HEK293T (cell line): ENCODE measurements around the gene LRRK1.

Source experiments
- CTCF ChIA-PET: fragments of 350-600 bp; formaldehyde crosslinking; extraction: SDS; loops from one replicate; lab custom pipeline; 2021; ENCODE audit warnings: antibody characterized with exemption, inconsistent platforms; lab: Yijun Ruan, JAX
- POLR2A ChIA-PET: fragments of 350-600 bp; formaldehyde crosslinking; extraction: SDS; loops from one replicate; lab custom pipeline; 2020; ENCODE audit warnings: antibody characterized with exemption, inconsistent platforms; lab: Yijun Ruan, JAX
- DNase-seq: peaks from one replicate; pipeline ENCODE4 v3.0.0; 2012; ENCODE audit warnings: mixed read lengths; ENCODE audit errors: extremely low spot score
- ARNT ChIP-seq: fragments of 450-650 bp; IDR thresholded peaks from 2 replicates; pipeline ENCODE4 v1.6.1; 2017; ENCODE audit warnings: mild to moderate bottlenecking
- BHLHE40 ChIP-seq: fragments of 450-650 bp; IDR thresholded peaks from 2 replicates; pipeline ENCODE4 v1.6.1; 2016; ENCODE audit warnings: mild to moderate bottlenecking, moderate library complexity, borderline replicate concordance
- CTBP1 ChIP-seq: fragments of 450-650 bp; IDR thresholded peaks from 2 replicates; pipeline ENCODE4 v1.6.1; 2016; ENCODE audit warnings: borderline replicate concordance
- ELF4 ChIP-seq: fragments of 450-650 bp; IDR thresholded peaks from 2 replicates; pipeline ENCODE4 v1.6.1; 2017; ENCODE audit warnings: antibody characterized with exemption
- FOXA1 ChIP-seq: fragments of 450-650 bp; IDR thresholded peaks from 2 replicates; pipeline ENCODE4 v1.6.1; 2016; ENCODE audit warnings: mild to moderate bottlenecking
- FOXK2 ChIP-seq: fragments of 450-650 bp; IDR thresholded peaks from 2 replicates; pipeline ENCODE4 v1.6.1; 2016; ENCODE audit warnings: mild to moderate bottlenecking
- FOXM1 ChIP-seq: fragments of 450-650 bp; IDR thresholded peaks from 2 replicates; pipeline ENCODE4 v1.6.1; 2017; ENCODE audit warnings: mild to moderate bottlenecking, borderline replicate concordance
- HDGF ChIP-seq: fragments of 450-650 bp; IDR thresholded peaks from 2 replicates; pipeline ENCODE4 v1.6.1; 2017; ENCODE audit warnings: antibody characterized with exemption, borderline replicate concordance
- L3MBTL2 ChIP-seq: fragments of 450-650 bp; conservative IDR thresholded peaks from 2 replicates; pipeline ENCODE4 v1.6.1; 2016; ENCODE audit warnings: mild to moderate bottlenecking
- LEF1 ChIP-seq: fragments of 450-650 bp; IDR thresholded peaks from 2 replicates; pipeline ENCODE4 v1.6.1; 2017; ENCODE audit warnings: mild to moderate bottlenecking, borderline replicate concordance
- NFRKB ChIP-seq: fragments of 450-650 bp; IDR thresholded peaks from 2 replicates; pipeline ENCODE4 v1.6.1; 2016; ENCODE audit warnings: mild to moderate bottlenecking, moderate library complexity
- SP1 ChIP-seq: fragments of 450-650 bp; IDR thresholded peaks from 2 replicates; pipeline ENCODE4 v1.6.1; 2017
- SUZ12 ChIP-seq: fragments of 450-650 bp; IDR thresholded peaks from 2 replicates; pipeline ENCODE4 v1.6.1; 2016; ENCODE audit warnings: mild to moderate bottlenecking
- TARDBP ChIP-seq: fragments of 450-650 bp; IDR thresholded peaks from 2 replicates; pipeline ENCODE4 v1.6.1; 2016
- ZNF384 ChIP-seq: fragments of 450-650 bp; IDR thresholded peaks from 2 replicates; pipeline ENCODE4 v1.6.1; 2016
- TF ChIP-seq, protein P1 (sequence below): fragments of 450-650 bp; IDR thresholded peaks from 2 replicates; pipeline ENCODE4 v1.6.1; 2016

The LRRK1 gene

DNA sequence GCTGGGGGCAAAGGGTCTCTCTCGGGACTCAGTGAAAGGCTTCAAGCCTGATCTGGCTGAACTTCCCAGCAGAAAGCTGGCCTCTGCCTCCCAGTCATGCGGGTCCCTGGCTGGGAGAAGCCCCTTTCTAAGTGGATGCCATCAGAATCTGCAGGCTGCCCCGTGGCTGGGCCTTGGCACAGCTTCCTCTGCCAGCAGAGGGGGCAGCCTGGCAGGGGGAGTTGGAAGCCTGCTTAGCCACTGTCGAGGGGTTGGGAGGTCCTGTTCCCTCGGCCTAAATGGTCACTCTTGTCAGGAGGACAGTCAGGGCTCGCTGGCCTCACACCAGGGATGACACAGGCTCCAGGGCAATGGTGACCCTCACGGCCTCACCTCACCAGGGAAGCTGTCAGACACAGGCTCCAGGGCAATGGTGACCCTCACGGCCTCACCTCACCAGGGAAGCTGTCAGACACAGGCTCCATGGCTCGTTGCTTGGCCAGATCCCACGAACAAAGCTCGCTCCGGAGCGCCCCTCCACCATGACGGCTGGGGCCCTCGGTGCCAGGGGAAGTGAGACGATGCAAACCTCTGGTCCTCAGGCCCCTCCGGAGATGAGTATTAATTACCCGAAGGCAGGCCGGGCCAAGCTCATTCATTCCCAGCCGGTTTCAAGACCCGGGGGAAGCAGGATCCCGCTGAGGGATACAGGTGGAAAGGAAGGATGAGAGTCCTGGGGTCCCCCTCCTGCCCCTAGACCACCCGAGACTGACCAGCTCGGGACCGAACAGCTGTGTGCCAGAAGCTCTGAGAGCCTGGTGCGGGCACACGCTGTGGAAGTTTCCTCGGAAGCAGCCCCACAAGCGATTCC is 181.7 kb downstream of the LRRK1 start:
- ChIA-PET CTCF (interaction anchor here (1.3 kb wide), 1 partner anchor 12 kb away, joined by 4 read pairs; no protein-coding TSS in a partner anchor), POLR2A (interaction anchor here (1.0 kb wide), 1 partner anchor 11 kb away, joined by 3 read pairs; no protein-coding TSS in a partner anchor)
- TF ChIP-seq FOXM1 (no peak), TARDBP (no peak), ARNT (no peak), CTBP1 (no peak), SUZ12 (no peak), ZNF384 (no peak), ELF4 (no peak), FOXA1 (no peak)
- TF ChIP-seq, protein P1, sequence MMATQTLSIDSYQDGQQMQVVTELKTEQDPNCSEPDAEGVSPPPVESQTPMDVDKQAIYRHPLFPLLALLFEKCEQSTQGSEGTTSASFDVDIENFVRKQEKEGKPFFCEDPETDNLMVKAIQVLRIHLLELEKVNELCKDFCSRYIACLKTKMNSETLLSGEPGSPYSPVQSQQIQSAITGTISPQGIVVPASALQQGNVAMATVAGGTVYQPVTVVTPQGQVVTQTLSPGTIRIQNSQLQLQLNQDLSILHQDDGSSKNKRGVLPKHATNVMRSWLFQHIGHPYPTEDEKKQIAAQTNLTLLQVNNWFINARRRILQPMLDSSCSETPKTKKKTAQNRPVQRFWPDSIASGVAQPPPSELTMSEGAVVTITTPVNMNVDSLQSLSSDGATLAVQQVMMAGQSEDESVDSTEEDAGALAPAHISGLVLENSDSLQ = no peak
- no peak for DNase-seq

DNA sequence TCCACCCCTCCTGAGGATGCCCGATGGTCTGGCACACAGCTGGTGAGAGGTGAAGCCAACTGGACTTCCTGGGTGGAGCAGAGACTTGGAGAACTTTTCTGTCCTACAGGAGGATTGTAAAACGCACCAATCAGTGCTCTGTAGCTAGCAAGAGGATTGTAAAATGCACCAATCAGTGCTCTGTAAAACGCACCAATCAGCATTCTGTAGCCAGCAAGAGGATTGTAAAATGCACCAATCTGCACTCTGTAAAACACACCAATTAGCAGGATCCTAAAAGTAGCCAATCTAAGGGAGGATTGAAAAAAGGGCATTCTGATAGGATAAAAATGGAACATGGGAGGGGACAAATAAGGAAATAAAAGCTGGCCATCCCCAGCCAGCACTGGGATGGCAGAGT is 182.5 kb downstream of the LRRK1 start:
- ChIA-PET POLR2A (interaction anchor here (1.0 kb wide), 1 partner anchor 12 kb away, joined by 3 read pairs; no protein-coding TSS in a partner anchor), CTCF (no interaction called here)
- TF ChIP-seq FOXA1 (no peak), CTBP1 (no peak), FOXM1 (no peak), FOXK2 (no peak), NFRKB (no peak), ELF4 (no peak), BHLHE40 (no peak), SUZ12 (no peak), SP1 (no peak)
- TF ChIP-seq, protein P1 = no peak
- DNase-seq = no peak

DNA sequence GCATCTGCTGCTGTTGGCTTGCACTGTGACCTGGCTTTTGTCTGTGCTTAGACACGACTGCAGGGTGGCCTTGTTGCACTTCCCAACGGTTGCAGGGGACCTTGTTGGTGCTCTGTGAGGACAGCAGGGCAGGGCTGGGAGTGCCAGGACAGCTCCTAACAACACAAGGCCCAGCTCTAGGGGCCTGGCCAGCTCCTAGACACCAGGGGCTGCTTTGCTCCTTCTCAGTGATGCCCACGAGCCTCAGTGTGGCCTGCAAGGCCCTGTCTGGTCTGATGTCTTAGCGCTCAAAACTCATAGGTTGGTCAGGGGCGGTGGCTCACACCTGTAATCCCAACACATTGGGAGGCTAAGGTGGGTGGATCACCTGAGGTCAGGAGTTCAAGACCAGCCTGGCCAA is 183.6 kb downstream of the LRRK1 start:
- no peak for TF ChIP-seq BHLHE40
- no peak for TF ChIP-seq ZNF384
- TF ChIP-seq HDGF = no peak
- no peak for TF ChIP-seq LEF1
- no peak for TF ChIP-seq FOXM1
- no peak for TF ChIP-seq ARNT
- TF ChIP-seq NFRKB = no peak
- no peak for TF ChIP-seq SUZ12
- TF ChIP-seq FOXK2 = no peak
- no peak for TF ChIP-seq FOXA1
- TF ChIP-seq CTBP1 = no peak
- TF ChIP-seq L3MBTL2 = no peak
- TF ChIP-seq SP1 = no peak
- no peak for TF ChIP-seq TARDBP
- no peak for TF ChIP-seq ELF4
- POLR2A ChIA-PET = no interaction called here
- DNase-seq = no peak
- CTCF ChIA-PET = no interaction called here

DNA sequence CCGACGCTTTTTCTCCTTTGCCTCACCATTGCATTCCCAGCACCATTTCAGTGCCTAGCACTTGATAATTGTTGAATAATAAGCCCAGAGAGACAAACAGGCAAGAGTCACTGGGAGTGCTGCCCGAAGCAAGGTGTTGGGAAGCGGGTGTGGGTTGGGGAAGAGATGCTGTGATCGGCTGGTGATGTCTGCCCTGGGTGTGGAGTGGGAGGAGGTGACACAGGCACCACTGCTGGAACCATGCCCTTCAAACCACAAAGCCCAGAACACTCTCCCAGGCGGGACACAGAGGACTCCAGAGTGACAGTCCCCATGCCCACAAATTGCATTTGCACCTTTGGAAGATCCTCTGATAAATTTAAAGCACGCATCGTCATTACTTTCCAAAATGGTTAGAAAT is 184.4 kb downstream of the LRRK1 start:
- POLR2A ChIA-PET = no interaction called here
- CTCF ChIA-PET = no interaction called here
- no peak for DNase-seq
- no peak for TF ChIP-seq ARNT
- no peak for TF ChIP-seq CTBP1
- no peak for TF ChIP-seq SUZ12
- TF ChIP-seq BHLHE40 = no peak
- TF ChIP-seq SP1 = no peak
- TF ChIP-seq FOXK2 = no peak
- TF ChIP-seq, protein P1 = no peak
- TF ChIP-seq HDGF = no peak
- TF ChIP-seq ELF4 = no peak
- TF ChIP-seq FOXM1 = no peak
- TF ChIP-seq FOXA1 = no peak
- TF ChIP-seq LEF1 = no peak
- no peak for TF ChIP-seq NFRKB
- TF ChIP-seq L3MBTL2 = no peak
- no peak for TF ChIP-seq TARDBP
- TF ChIP-seq ZNF384 = no peak

DNA sequence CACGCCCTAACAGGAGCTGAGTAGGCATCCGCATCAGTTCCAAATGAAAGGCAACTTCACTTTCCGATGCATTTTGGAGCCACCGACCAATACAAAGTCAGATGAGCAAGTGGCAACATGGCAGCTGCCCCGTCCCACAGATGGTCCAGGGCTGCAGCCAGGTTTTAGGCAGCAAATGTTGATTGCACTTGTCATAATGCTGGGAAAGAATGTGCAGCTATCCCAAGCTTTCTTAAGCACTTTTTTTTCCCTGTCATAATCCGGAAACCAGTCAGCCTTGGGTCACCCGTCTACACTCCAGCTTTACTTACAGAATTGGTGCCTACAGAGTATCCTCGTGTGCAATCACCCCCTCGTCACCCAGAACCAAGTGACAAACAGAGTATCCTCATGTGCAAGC is 185.0 kb downstream of the LRRK1 start:
- CTCF ChIA-PET = no interaction called here
- TF ChIP-seq NFRKB (no peak), SUZ12 (no peak), FOXK2 (no peak), ELF4 (no peak), FOXA1 (no peak), HDGF (no peak), CTBP1 (no peak), SP1 (no peak), BHLHE40 (no peak), ZNF384 (no peak), TARDBP (no peak), ARNT (no peak), LEF1 (no peak)
- TF ChIP-seq, protein P1 = no peak
- POLR2A ChIA-PET = no interaction called here
- no peak for DNase-seq
